H1 (cell line): ENCODE data around the gene SF3B3. TPM values are rescaled to one million over a fixed set of nuclear protein-coding genes. Genes with fewer than 3 reads are reported as not detected.
A peak's percentile ranks its signal among the peaks of the same experiment; 100 is the strongest.

ENCODE experiments used
- CTCF ChIA-PET: fragments of 300-600 bp; sonication (Branson Sonifier 250); formaldehyde crosslinking; loops from one replicate; lab custom pipeline; 2021; ENCODE audit not compliant: partially characterized antibody; lab: Charles Lee
- POLR2A ChIA-PET: fragments of 300-600 bp; sonication (Branson Sonifier 250); formaldehyde crosslinking; loops from one replicate; lab custom pipeline; 2021; ENCODE audit warnings: inconsistent platforms; ENCODE audit not compliant: partially characterized antibody; lab: Charles Lee
- DNase-seq, 2 experiments: peaks; one replicate each; pipeline versions ENCODE4 v3.0.0 to v3.0.0-alpha.2; 2010 to 2022; ENCODE audit warnings: low spot score in 2 of 2, low read depth in 1 of 2, mixed read lengths in 1 of 2
- FAIRE-seq: peaks from 2 replicates; lab custom pipeline; 2011; peaks lifted over from hg19 to GRCh38; lab: Jason Lieb, UNC
- H2AFZ ChIP-seq: 2 replicates; pipeline ENCODE4 v1.8.1; 2012; ENCODE audit warnings: low read length, inconsistent platforms
- H2AK5ac ChIP-seq: 2 replicates; pipeline ENCODE4 v1.6.1; 2013; ENCODE audit warnings: low read depth, low read length
- H2BK120ac ChIP-seq: replicated peaks from 2 replicates; pipeline ENCODE3; 2013; ENCODE audit warnings: low read depth, low read length, inconsistent platforms
- H2BK12ac ChIP-seq: 2 replicates; pipeline ENCODE4 v1.6.1; 2013; ENCODE audit warnings: low read depth, low read length
- H2BK15ac ChIP-seq: 2 replicates; pipeline ENCODE4 v1.6.1; 2013; ENCODE audit warnings: low read length
- H2BK20ac ChIP-seq: 2 replicates; pipeline ENCODE4 v1.6.1; 2013; ENCODE audit warnings: low read length
- H2BK5ac ChIP-seq: 2 replicates; pipeline ENCODE4 v1.6.1; 2013; ENCODE audit warnings: low read depth, low read length
- H3K14ac ChIP-seq: 2 replicates; pipeline ENCODE4 v1.6.1; 2013; ENCODE audit warnings: inconsistent platforms; ENCODE audit not compliant: insufficient read length
- H3K18ac ChIP-seq: 2 replicates; pipeline ENCODE4 v1.6.1; 2013; ENCODE audit warnings: low read length; ENCODE audit errors: extremely low read depth
- H3K23ac ChIP-seq: 2 replicates; pipeline ENCODE4 v1.6.1; 2013; ENCODE audit warnings: inconsistent platforms; ENCODE audit not compliant: insufficient read length
- H3K23me2 ChIP-seq: 2 replicates; pipeline ENCODE4 v1.6.1; 2013; ENCODE audit warnings: low read depth, low read length
- H3K27ac ChIP-seq: 2 replicates; pipeline ENCODE4 v1.6.1; 2011; ENCODE audit warnings: low read depth, low read length, inconsistent platforms
- H3K27me3 ChIP-seq, 4 experiments: replicated peaks in 1 of 4; 1 replicate in 1 of 4; 2 replicates in 3 of 4; pipeline versions ENCODE4 v1.6.1 to v1.8.1; 2011 to 2013; ENCODE audit warnings: low read length in 3 of 4, mild to moderate bottlenecking in 3 of 4, inconsistent platforms in 2 of 4, mixed read lengths in 2 of 4, moderate library complexity in 1 of 4; ENCODE audit not compliant: control insufficient read depth in 3 of 4, insufficient read depth in 3 of 4; ENCODE audit errors: extremely low read depth in 1 of 4
- H3K36me3 ChIP-seq, 4 experiments: 2 replicates each; pipeline versions ENCODE4 v1.6.1 to v1.8.1; 2011 to 2013; ENCODE audit warnings: mild to moderate bottlenecking in 4 of 4, low read length in 3 of 4, moderate library complexity in 2 of 4, control low read depth in 1 of 4, inconsistent platforms in 1 of 4; ENCODE audit not compliant: insufficient read depth in 4 of 4, control insufficient read depth in 2 of 4
- H3K4ac ChIP-seq: replicated peaks from 2 replicates; pipeline ENCODE3; 2013; ENCODE audit warnings: low read length, low read depth, mixed read lengths, inconsistent platforms; ENCODE audit not compliant: insufficient read length
- H3K4me1 ChIP-seq, 4 experiments: replicated peaks in 1 of 4; 1 replicate in 1 of 4; 2 replicates in 3 of 4; pipeline versions ENCODE4 v1.6.1 to v1.8.1; 2011 to 2013; ENCODE audit warnings: low read length in 3 of 4, inconsistent platforms in 2 of 4, mixed read lengths in 1 of 4; ENCODE audit not compliant: insufficient read depth in 4 of 4, control insufficient read depth in 3 of 4
- H3K4me2 ChIP-seq, 2 experiments: 2 replicates each; pipeline versions ENCODE4 v1.6.1 to v1.8.1; 2011 to 2013; ENCODE audit warnings: low read depth in 2 of 2, low read length in 2 of 2, control low read depth in 1 of 2, inconsistent platforms in 1 of 2, mild to moderate bottlenecking in 1 of 2; ENCODE audit not compliant: insufficient read depth in 1 of 2
- H3K4me3 ChIP-seq, 4 experiments: fragments of 200-600, 300-600 bp in 1 of 4; sonication (generic), shearing (Covaris generic), sonication (Bioruptor Twin) in 1 of 4; 2 replicates each; pipeline versions ENCODE4 v1.5.1 to v1.8.1; 2011 to 2016; ENCODE audit warnings: low read length in 4 of 4, low read depth in 3 of 4, control low read depth in 2 of 4, inconsistent platforms in 2 of 4, mild to moderate bottlenecking in 2 of 4, mixed read lengths in 1 of 4, moderate library complexity in 1 of 4; ENCODE audit not compliant: insufficient read depth in 2 of 4; ENCODE audit errors: extremely low read depth in 1 of 4
- H3K56ac ChIP-seq: replicated peaks from 2 replicates; pipeline ENCODE3; 2013; ENCODE audit warnings: low read depth, mild to moderate bottlenecking, mixed read lengths, low read length, inconsistent platforms; ENCODE audit not compliant: insufficient read length
- H3K79me1 ChIP-seq: 2 replicates; pipeline ENCODE4 v1.6.1; 2013; ENCODE audit warnings: low read depth, low read length, control low read depth
- H3K79me2 ChIP-seq, 2 experiments: 2 replicates each; pipeline versions ENCODE4 v1.6.1 to v1.8.1; 2012 to 2013; ENCODE audit warnings: low read length in 2 of 2, mild to moderate bottlenecking in 2 of 2, inconsistent platforms in 1 of 2; ENCODE audit not compliant: insufficient read depth in 2 of 2, control insufficient read depth in 1 of 2
- H3K9ac ChIP-seq, 4 experiments: replicated peaks in 1 of 4; 1 replicate in 1 of 4; 2 replicates in 3 of 4; pipeline versions ENCODE4 v1.6.1 to v1.8.1; 2011 to 2013; ENCODE audit warnings: low read depth in 3 of 4, low read length in 3 of 4, control low read depth in 2 of 4, mild to moderate bottlenecking in 2 of 4, moderate library complexity in 2 of 4, inconsistent platforms in 1 of 4; ENCODE audit errors: extremely low read depth in 1 of 4
- H3K9me3 ChIP-seq, 2 experiments: 2 replicates each; pipeline versions ENCODE4 v1.6.1 to v1.8.1; 2012 to 2013; ENCODE audit warnings: mild to moderate bottlenecking in 2 of 2, moderate library complexity in 2 of 2, control low read depth in 1 of 2, inconsistent platforms in 1 of 2, low read depth in 1 of 2, low read length in 1 of 2, mixed read lengths in 1 of 2; ENCODE audit not compliant: insufficient read depth in 2 of 2
- H4K20me1 ChIP-seq, 2 experiments: replicated peaks in 1 of 2; 2 replicates each; pipeline versions ENCODE3 to v1.8.1; 2011 to 2013; ENCODE audit warnings: inconsistent platforms in 2 of 2, low read length in 2 of 2, mild to moderate bottlenecking in 1 of 2; ENCODE audit not compliant: insufficient read depth in 2 of 2, control insufficient read depth in 1 of 2
- H4K5ac ChIP-seq: 2 replicates; pipeline ENCODE4 v1.6.1; 2013; ENCODE audit warnings: low read length, low read depth, mixed read lengths, inconsistent platforms; ENCODE audit not compliant: insufficient read length
- H4K8ac ChIP-seq: 2 replicates; pipeline ENCODE4 v1.8.0; 2013; ENCODE audit warnings: mild to moderate bottlenecking, moderate library complexity, low read length, inconsistent platforms; ENCODE audit not compliant: insufficient read depth; ENCODE audit errors: extremely low read depth
- H4K91ac ChIP-seq: replicated peaks from 2 replicates; pipeline ENCODE3; 2013; ENCODE audit warnings: low read length, mixed read lengths, inconsistent platforms; ENCODE audit not compliant: insufficient read length
- BACH1 ChIP-seq: IDR thresholded peaks from 2 replicates; pipeline ENCODE4 v1.6.1; 2012; ENCODE audit warnings: low read length, improper control_type of control experiment
- GABPA ChIP-seq: IDR thresholded peaks from 2 replicates; pipeline ENCODE4 v1.6.1; 2011; ENCODE audit warnings: mild to moderate bottlenecking, low read length, moderate library complexity, borderline replicate concordance; ENCODE audit not compliant: insufficient read depth
- POLR2A ChIP-seq, 2 experiments: IDR thresholded peaks; 1 replicate in 1 of 2; 2 replicates in 1 of 2; pipeline ENCODE4 v1.6.1; 2011; ENCODE audit warnings: low read depth in 2 of 2, low read length in 2 of 2, mild to moderate bottlenecking in 2 of 2; ENCODE audit errors: control extremely low read depth in 1 of 2
- POLR2AphosphoS5 ChIP-seq: IDR thresholded peaks from 2 replicates; pipeline ENCODE4 v1.6.1; 2011; ENCODE audit warnings: low read depth, low read length
- SUZ12 ChIP-seq: fragments of 200-600 bp; sonication (generic); IDR thresholded peaks from 2 replicates; pipeline ENCODE4 v1.6.1; 2012; ENCODE audit warnings: mild to moderate bottlenecking, inconsistent platforms, low read length, moderate library complexity, mixed read lengths
- WGBS, 2 experiments: shearing (Covaris generic) in 1 of 2; methylation state at CpG; one replicate each; pipeline versions ENCODE4 v1.1.6 to v1.1.7; 2013 to 2015; ENCODE audit warnings: low lambda C conversion rate in 2 of 2, mixed read lengths in 2 of 2, inconsistent platforms in 1 of 2, low coverage in 1 of 2, missing lambda C conversion rate in 1 of 2; ENCODE audit not compliant: insufficient replicate concordance in 2 of 2, insufficient coverage in 1 of 2, insufficient read length in 1 of 2; ENCODE audit errors: extremely low coverage in 1 of 2, missing lambda C conversion rate in 1 of 2; 5-methylcytosine and 5-hydroxymethylcytosine counted together
- polyA plus RNA-seq, 7 experiments: library from polyadenylated mRNA; depleted of rRNA in 3 of 7; stranded (reverse) in 5 of 7; unstranded in 2 of 7; fragments of >200 nt in 5 of 7; fragments of 200-250 nt in 2 of 7; gene quantifications; 1 replicate in 5 of 7; 2 replicates in 1 of 7; 4 replicates in 1 of 7; pipeline versions ENCODE4 v1.2.1 to v1.2.3, GENCODE V29; 2011 to 2013; ENCODE audit warnings: missing spikeins in 2 of 7, mixed read lengths in 2 of 7
- total RNA-seq: library from RNA; stranded (reverse); fragmentation: NEBNext Ultra II Directional; extraction: Animal tissue kit (Norgen Biotek cat#: 25700); gene quantifications from 2 replicates; pipeline ENCODE4 v1.2.1, GENCODE V29; 2021
- TF ChIP-seq, protein P1 (sequence below): IDR thresholded peaks from 2 replicates; pipeline ENCODE4 v1.6.1; 2011; ENCODE audit warnings: low read length, improper control_type of control experiment

The SF3B3 gene
- total and polyA plus RNA-seq, 2 of the 8 experiments (the other 6 are each of a cell fraction or from before 2014, with no cell fraction given), result 241 to 521 TPM

DNA sequence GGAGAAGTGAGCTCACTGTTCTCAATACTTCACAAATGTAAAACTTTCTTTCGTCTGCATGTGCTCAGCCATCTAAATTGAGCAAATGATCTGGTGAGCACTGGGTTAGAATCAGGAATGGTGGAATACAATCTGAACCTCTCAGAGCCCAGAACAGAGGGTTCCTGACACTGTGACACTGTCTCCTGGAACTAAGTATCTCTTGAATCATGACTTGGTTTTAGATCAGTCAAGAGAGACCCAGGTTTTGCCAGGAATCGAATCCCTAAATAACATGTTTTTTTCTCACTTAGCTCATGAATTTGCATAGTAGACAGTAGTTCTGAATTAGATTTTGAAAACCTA, 49.3 kb downstream of the SF3B3 start:
- Histone ChIP-seq H3K9ac (no peak overlapping the region), H3K27ac (no peak overlapping the region), H4K5ac (no peak overlapping the region), H3K56ac (no peak overlapping the region), H3K27me3 (no peaks in the 10 kb centered on the region), H3K79me2 (no peaks in the 10 kb centered on the region), H3K23ac (no peak overlapping the region), H3K4me1 (no peaks in the 10 kb centered on the region; a peak in 1 of 7 replicates), H4K20me1 (peaks cover 9 to 11% of the 10 kb centered on the region in 2 experiments), H3K4ac (no peak overlapping the region), H2BK15ac (no peak overlapping the region), H4K91ac (no peak overlapping the region), H2BK12ac (no peak overlapping the region), H2BK20ac (no peak overlapping the region), H2BK5ac (no peak overlapping the region), H2AK5ac (no peak overlapping the region), H3K4me2 (no peak overlapping the region), H3K18ac (no peak overlapping the region), H2AFZ (no peak overlapping the region), H3K14ac (no peak overlapping the region), H3K79me1 (peaks cover 7% of the 10 kb centered on the region; the same call in 1 of the 2 replicates), H3K36me3 (peaks cover 50 to 68% (median 65%) of the 10 kb centered on the region in 4 experiments), H3K9me3 (no peaks in the 10 kb centered on the region), H3K23me2 (no peaks in the 10 kb centered on the region), H4K8ac (no peak overlapping the region), H3K4me3 (no peak overlapping the region), H2BK120ac (no peak overlapping the region)
- DNase-seq (no peak), FAIRE-seq (no peak)
- POLR2A ChIA-PET, result interaction anchor here (0.8 to 27.1 kb wide), 11 partner anchors 9 to 93 kb away, joined by 3 to 525 read pairs (median 11); partner anchors contain the start of genes COG4 and SF3B3
- CTCF ChIA-PET, result interaction anchor here (1.1 to 5.3 kb wide), 7 partner anchors 8 to 305 kb away, joined by 3 to 65 read pairs (median 8); no protein-coding TSS in a partner anchor
- WGBS, 2 experiments, result 80% methylated on average over 2 of the region's 2 CpGs; no CpG with 5 or more reads in 1 of the 2 experiments
- 0 out of 2 replicates have a peak, but pooled peaks have one; percentile 12 for TF ChIP-seq POLR2AphosphoS5
- TF ChIP-seq SUZ12, result no peak
- no peak for TF ChIP-seq GABPA
- TF ChIP-seq POLR2A (IDR thresholded peaks at IDR 0.05; ENCODE audit: control extremely low read depth in 1 of 2, low read depth in 2 of 2, low read length in 2 of 2), result peak in 1 of 2 experiments; percentile 37; a peak in 1 of 3 replicates
- TF ChIP-seq, protein P1, sequence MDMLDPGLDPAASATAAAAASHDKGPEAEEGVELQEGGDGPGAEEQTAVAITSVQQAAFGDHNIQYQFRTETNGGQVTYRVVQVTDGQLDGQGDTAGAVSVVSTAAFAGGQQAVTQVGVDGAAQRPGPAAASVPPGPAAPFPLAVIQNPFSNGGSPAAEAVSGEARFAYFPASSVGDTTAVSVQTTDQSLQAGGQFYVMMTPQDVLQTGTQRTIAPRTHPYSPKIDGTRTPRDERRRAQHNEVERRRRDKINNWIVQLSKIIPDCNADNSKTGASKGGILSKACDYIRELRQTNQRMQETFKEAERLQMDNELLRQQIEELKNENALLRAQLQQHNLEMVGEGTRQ, result no peak
- TF ChIP-seq BACH1, result no peak
